ENCODE results near the gene C20orf144.

The C20orf144 gene

GRCh38 chr20:33676121-33676520 lies 14.0 kb downstream of the C20orf144 start:
- DNase-seq (ENCODE audit: extremely low read depth in 1 of 2, low read depth in 1 of 2), result no peak

GRCh38 chr20:33676652-33677645 lies 14.8 kb downstream of the C20orf144 start:
- no peak for DNase-seq (ENCODE audit: extremely low read depth in 1 of 2, low read depth in 1 of 2)

GRCh38 chr20:33677991-33678702 lies 16.0 kb downstream of the C20orf144 start:
- DNase-seq (ENCODE audit: extremely low read depth in 1 of 2, low read depth in 1 of 2), result no peak

GRCh38 chr20:33679758-33680485 lies 17.8 kb downstream of the C20orf144 start:
- DNase-seq (ENCODE audit: extremely low read depth in 1 of 2, low read depth in 1 of 2), result no peak

GRCh38 chr20:33680686-33681085 lies 18.6 kb downstream of the C20orf144 start:
- no peak for DNase-seq (ENCODE audit: extremely low read depth in 1 of 2, low read depth in 1 of 2)

- DNase-seq (ENCODE audit: extremely low read depth in 1 of 2, low read depth in 1 of 2), result no peak
Observed at GRCh38 chr20:33681288-33681687, 19.2 kb downstream of the C20orf144 start.

GRCh38 chr20:33681728-33682353 lies 19.7 kb downstream of the C20orf144 start:
- no peak for DNase-seq (ENCODE audit: extremely low read depth in 1 of 2, low read depth in 1 of 2)

GRCh38 chr20:33684533-33685327 lies 22.6 kb downstream of the C20orf144 start:
- DNase-seq (ENCODE audit: extremely low read depth in 1 of 2, low read depth in 1 of 2), result no peak

DNA sequence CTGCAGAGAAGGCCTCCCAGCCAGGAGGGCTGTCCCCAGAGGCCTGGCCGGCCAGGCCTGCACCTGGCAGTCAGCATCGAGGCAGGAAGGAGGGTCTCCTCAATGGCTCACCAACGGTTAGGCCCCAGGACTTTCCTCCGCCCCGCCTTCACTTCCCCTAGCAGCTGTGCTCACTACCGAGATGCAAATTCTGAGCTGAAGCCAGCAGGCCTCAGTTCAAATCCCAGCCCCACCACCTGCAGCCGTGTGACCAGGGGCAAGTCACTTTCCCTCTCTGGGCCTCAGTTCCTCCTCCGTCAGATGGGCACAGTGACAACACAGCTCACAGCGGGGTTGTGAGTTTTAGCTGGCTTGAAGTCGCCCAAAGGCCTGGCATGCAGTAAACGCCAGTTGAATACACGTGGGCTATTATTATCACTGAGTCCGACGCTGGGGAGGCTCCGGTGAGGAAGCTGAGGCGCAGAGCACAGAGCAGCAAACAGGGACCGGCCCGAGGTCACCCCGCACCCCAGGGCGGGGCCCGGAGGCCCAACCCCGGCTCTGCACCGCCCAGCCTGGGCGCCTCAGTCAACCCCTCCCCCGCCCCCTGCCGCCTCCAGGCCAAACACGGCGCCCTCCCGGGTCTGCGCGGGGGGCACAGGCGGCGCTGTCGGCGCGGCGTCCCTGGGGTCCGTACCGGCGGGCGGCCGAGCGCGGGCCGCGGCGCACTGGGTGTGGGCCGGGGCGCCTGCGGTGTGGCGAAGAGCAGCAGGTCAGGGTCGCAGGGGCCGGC lies 23.4 kb downstream of the C20orf144 start:
- DNase-seq (ENCODE audit: extremely low read depth in 1 of 2, low read depth in 1 of 2), result no peak

GRCh38 chr20:33686100-33686983 lies 24.2 kb downstream of the C20orf144 start, which contains the start of gene E2F1:
TSS of gene E2F1 (minus strand) at chr20:33686385. CDS start at chr20:33686264, 121 bp downstream.
- DNase-seq (ENCODE audit: extremely low read depth in 1 of 2, low read depth in 1 of 2), result peak; percentile 73 to 93

- no peak for DNase-seq (ENCODE audit: extremely low read depth in 1 of 2, low read depth in 1 of 2)
Observed at GRCh38 chr20:33686984-33687366, 24.8 kb downstream of the C20orf144 start.

- no peak for DNase-seq (ENCODE audit: extremely low read depth in 1 of 2, low read depth in 1 of 2)
Observed at GRCh38 chr20:33687370-33687915, 25.3 kb downstream of the C20orf144 start.

DNA sequence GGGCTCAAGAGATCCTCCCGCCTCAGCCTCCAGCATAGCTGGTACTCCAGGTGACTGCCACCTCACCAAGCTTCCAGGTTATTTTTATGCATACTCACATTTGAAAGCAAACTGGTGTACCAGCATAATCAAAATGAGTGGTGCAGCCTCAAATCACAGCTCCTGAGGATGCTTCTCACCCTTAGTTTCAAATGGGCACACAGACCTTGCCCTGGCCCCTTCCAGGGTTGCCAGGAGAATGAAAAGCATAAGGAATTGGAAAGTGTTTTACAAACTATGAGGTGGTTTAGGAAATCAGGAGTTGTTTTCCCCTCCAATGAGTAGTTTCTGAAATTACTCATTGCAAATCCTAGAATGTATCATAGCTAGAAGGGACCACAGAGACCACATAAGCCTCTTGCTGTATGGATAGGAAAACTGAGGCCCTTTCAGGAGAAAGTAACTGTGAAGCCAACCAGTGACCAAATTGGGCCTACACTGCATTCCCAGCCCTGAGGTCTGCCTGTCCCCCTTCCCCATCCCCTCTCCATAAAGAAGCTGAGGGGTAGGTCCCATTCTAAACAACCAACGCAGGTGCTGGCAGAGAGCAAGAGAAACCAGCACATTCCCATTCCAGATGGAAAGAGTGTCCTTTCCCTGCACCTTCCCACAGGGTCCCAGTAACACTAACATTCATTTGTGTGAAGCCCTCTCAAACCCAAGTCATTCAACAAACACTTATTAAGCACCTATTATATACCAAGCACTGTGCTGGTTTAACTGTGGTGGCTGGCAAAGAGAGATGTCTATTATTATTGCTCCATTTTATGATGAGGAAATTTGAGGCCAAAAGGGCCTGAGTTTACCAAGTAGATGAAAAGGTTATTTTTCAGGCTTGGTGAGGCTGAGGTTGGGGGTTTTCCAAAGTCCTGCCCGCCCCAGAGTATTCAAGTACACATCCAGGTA lies 26.1 kb downstream of the C20orf144 start:
- no peak for DNase-seq (ENCODE audit: extremely low read depth in 1 of 2, low read depth in 1 of 2)

- DNase-seq (ENCODE audit: extremely low read depth in 1 of 2, low read depth in 1 of 2), result no peak
Observed at GRCh38 chr20:33688938-33689424, 26.9 kb downstream of the C20orf144 start.

DNA sequence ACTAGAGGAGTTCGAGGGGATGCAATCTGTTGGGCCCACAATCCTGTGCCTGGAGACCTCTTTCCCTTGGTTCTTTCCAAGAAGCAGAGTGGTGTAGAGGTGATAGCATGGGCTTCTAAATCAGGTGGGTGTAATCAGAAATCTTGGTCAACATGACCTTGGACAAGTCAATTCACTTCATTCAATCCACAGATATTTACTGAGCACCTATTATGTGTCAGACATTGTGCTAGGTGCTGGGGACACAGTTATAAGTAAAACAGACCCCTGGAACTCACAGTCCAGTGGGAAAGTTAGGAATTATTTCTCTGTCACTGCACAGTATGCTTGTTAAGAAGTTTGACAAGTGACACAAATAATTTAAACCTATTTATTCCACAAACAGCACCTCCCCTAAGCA lies 27.4 kb downstream of the C20orf144 start:
- DNase-seq (ENCODE audit: extremely low read depth in 1 of 2, low read depth in 1 of 2), result no peak

DNA sequence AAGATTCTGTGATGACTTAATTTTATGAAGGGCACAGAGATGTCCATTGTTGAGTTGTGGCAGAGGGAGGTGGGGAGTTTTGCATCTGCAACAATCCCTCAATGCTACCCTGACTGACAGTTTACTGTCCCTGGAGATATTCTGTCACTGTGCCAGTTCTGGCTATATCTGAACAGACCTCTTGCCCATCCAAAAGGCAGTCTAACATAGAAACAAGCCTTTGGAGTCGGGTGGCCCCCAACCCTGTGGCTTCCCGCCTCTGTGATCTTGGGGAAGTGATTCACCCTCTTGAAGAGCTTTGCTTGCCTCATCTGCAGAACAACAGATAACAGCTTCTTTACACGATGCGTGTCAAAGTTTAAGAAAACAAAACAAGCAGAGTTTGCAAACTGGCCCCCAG lies 27.8 kb downstream of the C20orf144 start:
- peak; percentile 25 to 46 for DNase-seq (ENCODE audit: extremely low read depth in 1 of 2, low read depth in 1 of 2)

DNA sequence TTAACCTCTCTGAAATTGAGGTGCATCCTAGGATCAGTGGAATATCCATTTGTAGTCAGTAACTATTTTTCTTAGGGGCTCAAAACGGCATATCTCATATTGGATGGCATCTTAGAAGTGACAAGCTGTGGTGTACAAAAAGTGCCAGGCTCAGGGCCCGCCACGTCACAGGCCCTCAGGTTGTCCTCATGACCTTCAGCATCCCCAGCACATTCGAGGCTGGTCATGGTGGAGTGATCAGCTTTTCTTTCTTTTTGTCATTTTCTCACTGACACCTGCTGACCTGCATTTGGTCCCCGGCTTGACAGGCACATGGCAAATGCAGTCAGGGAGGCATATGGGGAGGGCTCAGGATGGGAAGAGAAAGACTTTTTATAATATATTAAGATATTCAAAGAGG lies 31.2 kb downstream of the C20orf144 start:
- DNase-seq (ENCODE audit: extremely low read depth in 1 of 2, low read depth in 1 of 2), result no peak

Data from activated CD8-positive, alpha-beta memory T cell treated with anti-CD3 and anti-CD28 coated beads for 1 hour (primary cell).